ENCODE measurements around the gene C3.
"Not testable (repeated sequence)": the region's sequence is repeated elsewhere in the genome, so short reads cannot be mapped to it uniquely, and the experiment has no call there.

The C3 gene

DNA sequence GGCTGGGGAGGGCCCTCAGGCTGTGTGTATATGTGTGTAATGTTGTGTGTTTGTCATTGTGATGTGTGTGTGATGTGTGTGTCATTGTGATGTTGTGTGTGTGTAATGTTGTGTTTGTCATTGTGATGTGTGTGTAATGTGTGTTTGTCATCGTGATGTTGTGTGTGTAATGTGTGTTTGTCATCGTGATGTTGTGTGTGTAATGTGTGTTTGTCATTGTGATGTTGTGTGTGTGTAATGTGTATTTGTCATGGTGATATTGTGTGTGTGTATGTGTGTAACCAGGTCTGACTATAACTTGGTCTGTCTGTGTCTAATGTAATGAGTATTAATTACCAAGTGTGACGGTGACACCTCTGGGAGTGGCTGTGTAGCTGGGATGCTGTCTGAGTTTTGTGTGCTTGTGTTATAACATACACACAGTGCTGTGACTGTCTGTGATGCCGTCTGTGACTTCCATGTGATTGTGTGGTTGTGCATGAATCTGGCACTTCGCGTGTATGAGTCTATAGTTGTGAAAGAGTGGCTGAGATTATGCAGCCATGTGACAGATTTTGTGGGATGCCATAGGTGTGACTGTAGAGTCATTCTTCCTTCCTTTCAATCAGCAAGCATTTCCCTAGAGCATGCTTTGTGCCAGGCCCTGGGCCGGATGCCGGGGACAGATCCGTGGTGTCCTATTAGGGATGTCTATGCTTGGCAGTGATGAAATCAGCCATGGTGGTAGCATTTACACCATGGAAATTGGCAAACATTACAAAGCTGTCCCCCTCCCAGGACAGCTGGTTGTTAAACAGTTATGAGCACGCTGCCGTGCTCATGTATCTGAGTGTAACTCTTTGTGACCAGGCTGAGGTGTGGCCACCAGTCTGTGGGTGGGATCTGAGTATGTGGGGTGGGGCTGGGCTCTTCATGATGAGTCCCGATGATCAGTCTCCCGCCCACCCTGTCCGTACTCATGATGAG, 56.9 kb downstream of the C3 start:
- peak; percentile 8 for DNase-seq (ENCODE audit: low read depth)

DNA sequence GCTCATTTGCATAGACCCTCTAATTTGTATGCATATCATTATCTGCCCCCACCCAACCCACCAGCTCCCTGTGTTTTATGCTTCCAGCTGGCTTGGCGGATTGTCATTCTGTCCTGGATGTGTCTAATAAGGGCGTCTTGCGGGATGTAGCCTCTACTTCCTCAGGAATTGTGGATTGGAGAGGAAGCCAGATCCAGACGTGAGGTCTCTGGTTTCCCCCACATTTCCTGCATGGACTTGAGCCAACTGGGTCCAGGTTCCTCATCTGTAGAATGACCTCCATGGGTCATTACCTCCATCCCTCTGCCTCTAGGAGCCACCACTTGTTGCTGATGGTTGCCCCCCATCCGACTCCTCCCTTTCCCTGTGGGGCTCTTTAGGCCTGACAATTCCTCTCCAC, 57.7 kb downstream of the C3 start:
- no peak for DNase-seq (ENCODE audit: low read depth)

DNA sequence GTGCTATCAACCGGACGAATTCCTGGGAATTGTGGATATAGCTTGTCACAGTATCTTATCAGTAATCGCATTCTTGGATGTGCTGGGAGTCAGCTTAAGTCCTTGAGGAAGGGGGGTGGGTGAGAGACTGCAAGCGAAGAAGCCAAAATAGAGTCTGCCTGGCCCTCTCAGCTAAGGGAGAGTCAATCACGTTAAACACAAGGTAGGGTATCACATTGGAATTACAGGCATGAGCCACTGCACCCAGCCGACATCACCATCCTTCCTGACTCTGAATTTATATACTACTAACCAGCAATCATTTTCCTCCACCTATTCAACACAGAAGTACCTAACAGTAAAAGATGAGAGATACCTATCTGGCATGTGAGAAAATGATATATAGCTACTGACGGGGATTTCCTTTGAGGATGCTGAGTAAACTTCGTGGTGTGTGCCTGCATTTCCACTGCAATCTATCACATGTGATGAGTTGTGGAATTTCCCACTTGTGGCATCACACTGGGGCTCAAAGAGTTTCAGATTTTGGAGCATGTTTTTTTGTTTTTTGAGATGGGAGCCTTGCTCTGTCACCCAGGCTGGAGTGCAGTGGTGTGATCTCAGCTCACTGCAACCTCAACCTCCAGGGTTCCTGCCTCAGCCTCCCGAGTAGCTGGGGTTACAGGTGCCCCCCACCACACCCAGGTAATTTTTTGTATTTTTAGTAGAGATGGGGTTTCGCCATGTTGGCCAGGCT, 58.8 kb downstream of the C3 start:
- DNase-seq (ENCODE audit: low read depth): peak; percentile 14

DNA sequence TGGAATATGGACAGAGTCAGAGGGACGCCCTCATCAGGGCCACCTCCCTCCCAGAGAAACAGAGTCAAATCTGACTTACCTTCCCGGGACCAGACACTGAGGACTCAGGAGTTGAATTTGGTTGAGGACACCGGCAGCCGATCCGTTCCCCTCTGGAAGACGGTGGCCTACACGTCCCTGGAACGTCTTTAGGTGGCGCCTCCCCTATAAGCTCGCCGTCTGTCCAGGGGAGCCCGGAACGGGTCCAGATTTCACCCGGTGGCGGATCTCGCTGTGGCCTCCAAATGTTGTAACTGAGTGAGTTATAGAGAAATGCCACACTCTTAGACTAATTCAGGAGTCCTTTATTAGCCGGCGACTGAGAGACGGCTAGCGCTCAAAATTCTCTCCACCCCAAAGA, 59.5 kb downstream of the C3 start:
- DNase-seq (ENCODE audit: low read depth): no peak

DNA sequence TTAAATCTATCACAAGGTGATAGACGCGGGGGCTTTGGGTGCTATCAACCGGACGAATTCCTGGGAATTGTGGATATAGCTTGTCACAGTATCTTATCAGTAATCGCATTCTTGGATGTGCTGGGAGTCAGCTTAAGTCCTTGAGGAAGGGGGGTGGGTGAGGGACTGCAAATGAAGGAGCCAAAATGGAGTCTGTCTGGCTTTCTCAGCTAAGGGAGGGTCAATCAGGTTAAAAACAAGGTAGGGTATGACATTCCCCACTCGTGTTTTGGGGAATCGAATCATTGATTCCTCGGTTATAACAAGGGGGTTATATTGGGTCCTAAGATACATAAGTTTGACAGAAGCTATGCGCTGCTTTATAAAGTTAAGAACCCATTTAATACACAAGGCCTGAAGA, 64.1 kb downstream of the C3 start:
- DNase-seq (ENCODE audit: low read depth): not testable (repeated sequence)

DNA sequence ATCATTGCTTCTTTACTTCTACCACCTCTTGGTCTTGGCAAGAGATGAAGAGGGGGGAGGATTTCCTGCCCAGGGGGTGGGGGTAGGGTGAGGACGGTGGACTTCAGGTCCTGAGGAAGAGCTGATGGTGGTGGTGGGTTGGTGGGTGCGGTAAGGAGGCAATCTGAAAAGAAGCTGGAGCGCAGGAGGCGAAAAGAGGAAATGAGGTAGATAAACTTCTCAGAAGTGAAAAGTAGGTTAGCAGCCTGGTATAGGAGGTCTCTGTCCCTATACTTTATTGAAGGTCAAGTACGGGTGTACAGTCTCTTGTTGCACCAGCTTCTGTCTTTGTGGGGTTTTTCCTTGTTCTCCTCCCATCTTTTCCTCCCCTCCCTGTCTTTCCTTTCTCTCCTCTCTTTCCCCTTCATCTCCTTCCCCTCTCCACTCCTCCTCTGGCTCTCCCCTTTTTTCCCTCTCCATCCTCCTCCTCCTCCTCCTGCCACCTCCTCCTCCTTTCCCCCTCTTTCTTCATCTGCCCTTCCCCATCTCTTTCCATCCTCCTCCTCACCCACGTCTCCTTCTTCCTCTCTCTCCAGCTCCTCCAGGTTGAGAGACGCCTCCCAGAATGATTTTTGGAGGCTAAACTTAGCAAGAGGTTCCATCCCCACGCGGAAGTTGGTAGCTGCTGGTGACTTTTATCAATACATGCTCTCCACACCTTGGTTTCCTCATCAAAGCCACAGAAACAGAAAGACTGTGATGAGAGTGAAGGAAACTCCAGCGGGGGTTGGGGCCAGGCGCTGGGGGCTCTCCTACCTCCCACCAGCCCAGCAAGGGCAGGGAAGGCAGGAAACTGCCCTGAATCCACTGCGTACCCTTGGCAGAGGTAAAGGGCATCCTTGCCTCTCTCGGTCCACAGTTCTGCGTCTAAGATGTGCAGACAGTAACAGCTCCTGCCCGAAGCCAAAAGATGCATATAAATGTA, 65.8 kb downstream of the C3 start:
- DNase-seq (ENCODE audit: low read depth): no peak

DNA sequence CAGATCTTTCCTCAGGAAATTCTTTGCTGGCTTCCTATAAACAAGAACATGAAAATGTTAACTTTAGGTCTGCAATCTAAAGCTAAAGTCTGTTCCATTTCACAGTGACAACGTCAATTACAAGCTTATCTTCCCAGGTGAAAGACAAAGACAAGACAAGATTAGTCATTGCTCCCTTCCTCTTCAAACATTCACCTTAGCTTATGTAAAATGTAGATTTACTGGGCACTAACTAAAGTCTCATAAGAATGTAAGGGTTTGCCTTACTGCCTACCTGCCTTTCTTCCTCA, 67.7 kb downstream of the C3 start:
- DNase-seq (ENCODE audit: low read depth): no peak

DNA sequence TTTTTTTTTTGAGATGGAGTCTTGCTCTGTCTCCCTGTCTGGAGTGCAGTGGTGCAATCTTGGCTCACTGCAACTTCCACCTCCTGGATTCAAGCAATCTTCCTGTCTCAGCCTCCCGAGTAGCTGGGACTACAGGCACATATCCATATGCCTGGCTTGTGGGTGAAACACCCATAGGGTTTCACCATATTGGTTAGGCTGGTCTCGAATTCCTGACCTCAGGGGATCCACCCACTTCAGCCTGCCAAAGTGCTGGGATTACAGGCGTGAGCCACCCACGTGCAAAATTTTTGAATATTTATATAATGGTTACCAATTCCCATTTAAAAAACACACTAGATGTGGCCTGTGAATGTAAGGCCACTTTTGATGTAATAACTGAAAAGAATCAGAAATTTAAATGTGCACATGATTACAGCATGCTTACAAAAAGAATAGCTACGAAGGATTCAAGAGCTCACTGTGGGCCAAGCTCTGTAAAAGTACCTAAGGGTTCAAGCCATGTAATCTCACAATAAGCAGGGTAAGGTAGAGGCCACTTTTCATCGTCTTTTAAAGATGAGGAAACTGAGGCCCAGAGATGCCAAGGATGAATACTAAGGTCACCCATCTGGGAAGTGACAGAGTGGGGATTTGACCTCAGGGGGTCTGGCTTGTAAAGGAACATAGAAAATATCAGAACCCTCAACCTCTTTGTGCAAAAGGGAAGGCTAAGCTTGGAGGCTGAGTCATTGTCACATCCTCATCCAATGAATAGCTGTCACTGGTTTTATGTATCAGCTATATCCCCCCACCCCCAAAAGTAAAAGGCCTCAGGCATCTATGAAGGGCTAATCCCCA, 68.3 kb downstream of the C3 start:
- no peak for DNase-seq (ENCODE audit: low read depth)

DNA sequence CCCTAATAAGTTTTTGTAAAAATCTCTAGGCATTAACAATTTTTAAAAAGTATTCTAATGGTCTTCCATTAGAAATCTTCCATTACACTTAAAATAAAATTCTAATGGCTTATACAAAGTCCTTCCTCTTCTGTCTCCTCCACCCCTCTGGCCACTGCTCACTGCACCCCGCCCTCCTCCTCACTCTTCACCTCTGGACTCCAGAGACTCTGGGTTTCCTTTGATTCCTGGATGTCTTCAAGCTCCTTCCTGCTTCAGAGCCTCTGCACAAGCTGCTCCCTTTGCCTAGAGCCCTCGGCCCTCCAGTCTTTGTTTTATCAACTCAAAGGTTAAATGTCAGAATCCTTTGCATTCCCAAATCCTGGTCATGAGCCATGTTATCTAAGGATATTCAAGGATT, 71.3 kb downstream of the C3 start:
- DNase-seq (ENCODE audit: low read depth): no peak

DNA sequence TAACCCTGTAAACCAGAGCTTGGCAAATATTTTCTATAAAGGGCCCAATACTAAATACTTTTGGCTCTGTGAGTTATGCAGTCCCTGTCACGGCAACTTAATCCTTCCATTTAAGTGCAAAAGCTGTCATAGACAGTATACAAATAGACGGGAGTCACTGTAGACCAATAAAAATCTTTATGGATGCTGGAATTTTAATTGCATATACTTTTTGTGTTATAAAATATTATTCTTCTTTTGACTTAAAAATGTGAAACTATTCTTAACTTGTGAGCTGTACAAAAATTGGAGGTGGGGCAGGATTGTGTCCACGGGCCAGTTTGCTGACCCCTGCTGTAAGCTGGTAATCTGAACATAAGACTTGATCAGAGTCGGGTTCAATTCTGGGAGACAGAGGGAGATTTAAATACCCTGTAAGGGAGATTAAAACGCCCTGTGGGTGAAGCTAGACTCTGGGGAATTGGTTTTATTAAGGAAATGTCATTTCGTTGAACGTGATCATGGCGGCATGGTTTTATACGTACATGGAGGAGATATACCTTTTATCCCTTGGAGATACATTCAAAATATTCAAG, 72.2 kb downstream of the C3 start:
- DNase-seq (ENCODE audit: low read depth): no peak

DNA sequence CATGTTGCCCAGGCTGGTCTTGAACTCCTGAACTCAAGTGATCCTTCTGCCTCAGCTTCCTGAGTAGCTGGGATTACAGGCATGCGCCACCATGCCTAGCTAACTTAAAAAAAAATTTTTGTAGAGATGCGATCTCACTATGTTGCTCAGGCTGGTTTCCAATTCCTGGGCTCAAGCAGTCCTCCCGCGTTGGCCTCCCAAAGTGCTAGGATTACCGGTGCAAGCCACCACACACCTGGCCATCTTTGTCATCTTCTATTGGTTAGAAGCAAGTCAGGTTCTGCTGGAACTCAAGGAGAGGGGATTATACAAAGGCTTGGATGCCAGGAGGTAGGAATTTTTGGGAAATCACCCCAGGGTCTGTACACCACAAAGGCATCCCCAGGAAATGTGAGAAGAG, 75.7 kb downstream of the C3 start:
- no peak for DNase-seq (ENCODE audit: low read depth)

DNA sequence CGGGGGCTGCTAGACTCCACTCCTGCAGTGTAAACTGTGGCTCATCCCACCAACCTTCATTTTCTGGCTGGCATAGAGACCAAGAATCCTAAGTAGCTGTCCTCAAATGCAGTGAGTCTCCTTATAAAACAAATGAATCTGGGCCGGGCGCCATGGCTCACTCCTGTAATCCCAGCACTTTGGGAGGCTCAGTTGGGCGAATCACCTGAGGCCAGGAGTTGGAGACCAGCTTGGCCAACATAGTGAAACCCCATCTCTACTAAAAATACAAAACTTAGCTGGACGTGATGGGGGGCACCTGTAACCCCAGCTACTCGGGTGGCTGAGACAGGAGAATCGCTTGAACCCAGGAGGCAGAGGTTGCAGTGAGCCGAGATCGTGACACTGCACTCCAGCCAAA, 80.1 kb downstream of the C3 start:
- not testable (repeated sequence) for DNase-seq (ENCODE audit: low read depth)

DNA sequence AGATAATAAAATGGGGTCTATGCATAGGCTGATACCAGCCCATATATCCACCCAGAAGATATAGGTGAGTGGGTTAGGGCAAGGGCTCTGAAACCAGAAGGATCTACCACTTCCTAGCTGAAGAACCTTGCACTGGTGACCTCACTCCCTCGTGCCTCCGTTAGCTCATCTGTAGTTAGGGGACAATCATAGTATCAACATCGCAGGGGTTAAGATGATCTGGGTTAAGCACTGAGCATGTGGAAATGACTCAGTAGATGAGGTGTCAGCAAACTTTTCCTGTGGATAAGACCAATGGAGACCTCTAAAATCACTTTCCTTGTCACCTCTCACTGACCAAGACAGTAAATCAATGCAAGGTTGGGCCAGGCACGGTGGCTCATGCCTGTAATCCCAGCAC, 81.0 kb downstream of the C3 start:
- peak; percentile 32 for DNase-seq (ENCODE audit: low read depth)

DNA sequence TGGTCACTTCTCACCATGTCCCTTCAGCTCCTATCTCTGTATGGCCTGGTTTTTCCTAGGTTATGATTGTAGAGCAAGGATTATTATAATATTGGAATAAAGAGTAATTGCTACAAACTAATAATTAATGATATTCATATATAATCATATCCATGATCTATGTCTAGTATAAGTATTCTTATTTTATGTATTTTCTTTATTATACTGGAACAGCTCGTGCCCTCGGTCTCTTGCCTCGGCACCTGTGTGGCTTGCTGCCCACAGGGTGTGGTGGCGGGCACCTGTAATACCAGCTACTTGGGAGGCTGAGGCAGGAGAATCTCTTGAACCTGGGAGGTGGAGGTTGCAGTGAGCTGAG, 87.0 kb downstream of the C3 start:
- not testable (repeated sequence) for DNase-seq (ENCODE audit: low read depth)

DNA sequence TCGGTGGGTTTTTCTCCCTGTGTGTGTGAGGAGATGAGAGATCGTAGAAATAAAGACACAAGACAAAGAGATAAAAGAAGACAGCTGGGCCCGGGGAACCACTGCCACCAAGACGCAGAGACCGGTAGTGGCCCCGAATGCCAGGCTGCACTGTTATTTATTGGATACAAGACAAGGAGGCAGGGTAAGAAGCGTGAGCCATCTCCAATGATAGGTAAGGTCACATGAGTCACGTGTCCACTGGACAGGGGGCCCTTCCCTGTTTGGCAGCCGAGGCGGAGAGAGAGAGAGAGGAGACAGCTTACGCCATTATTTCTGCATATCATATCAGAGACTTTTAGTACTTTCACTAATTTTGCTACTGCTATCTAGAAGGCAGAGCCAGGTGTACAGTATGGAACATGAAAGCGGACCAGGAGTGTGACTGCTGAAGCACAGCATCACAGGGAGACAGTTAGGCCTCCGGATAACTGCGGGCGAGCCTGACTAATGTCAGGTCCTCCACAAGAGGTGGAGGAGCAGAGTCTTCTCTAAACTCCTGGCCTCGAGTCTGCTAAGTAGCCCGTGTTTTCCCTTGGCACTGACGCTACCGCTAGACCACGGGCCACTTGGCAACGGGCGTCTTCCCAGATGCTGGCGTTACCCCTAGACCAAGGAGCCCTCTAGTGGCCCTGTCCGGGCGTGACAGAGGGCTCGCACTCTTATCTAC, 87.5 kb downstream of the C3 start:
- peak; percentile 53 for DNase-seq (ENCODE audit: low read depth)

DNA sequence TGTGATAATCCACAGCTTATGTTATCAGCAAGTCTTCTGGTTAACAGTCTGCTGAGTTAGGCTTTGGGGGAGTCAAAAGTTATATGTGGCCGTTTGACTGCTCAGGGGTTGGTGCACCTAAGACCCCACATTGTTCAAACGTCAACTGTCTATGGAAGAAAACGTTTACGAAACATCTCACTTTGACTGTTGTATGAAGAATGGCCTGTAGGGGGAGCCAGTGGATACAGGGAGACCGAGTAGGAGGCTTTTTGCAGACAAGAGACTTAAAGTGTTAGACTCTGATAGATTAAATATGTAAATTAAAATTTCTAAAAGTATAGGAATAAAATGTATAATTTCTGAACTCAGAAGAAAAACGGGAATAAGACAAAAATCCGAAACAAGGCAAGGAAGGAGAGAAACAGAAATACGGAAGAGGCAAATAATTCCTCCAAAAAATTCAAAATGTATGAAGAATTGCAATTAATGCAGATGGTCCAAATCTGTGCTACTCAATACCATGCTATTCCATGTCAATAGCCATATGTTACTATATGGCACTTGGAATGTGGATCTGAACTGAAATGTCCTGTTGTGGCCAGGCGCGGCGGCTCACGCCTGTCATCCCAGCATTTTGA, 88.3 kb downstream of the C3 start:
- peak; percentile 67 for DNase-seq (ENCODE audit: low read depth)
